PC-9 (cell line): Measurements from ENCODE around the gene OR6K3. TPM values are rescaled to one million over a fixed set of nuclear protein-coding genes. Genes with fewer than 3 reads are reported as not detected.

ENCODE experiments used
- BruUV-seq: library from RNA; stranded (reverse); fragments of 400-500 nt; replicated peaks from 2 replicates; lab custom pipeline; 2021; lab: Mats Ljungman, UMichigan
- CTCF ChIA-PET: fragments of 300-600 bp; sonication (Branson Sonifier 250); formaldehyde crosslinking; loops from one replicate; lab custom pipeline; 2022; ENCODE audit warnings: antibody characterized with exemption; lab: Charles Lee
- POLR2A ChIA-PET: fragments of 300-600 bp; sonication (Branson Sonifier 250); formaldehyde crosslinking; loops from one replicate; lab custom pipeline; 2022; ENCODE audit warnings: antibody characterized with exemption; ENCODE audit not compliant: unreplicated experiment; lab: Charles Lee
- DNase-seq, 2 experiments: peaks; one replicate each; pipeline versions ENCODE4 v3.0.0 to v3.0.0-alpha.2; 2015 to 2022; ENCODE audit warnings: mixed read lengths in 1 of 2
- H2AFZ ChIP-seq: fragments of 200-600 bp; sonication (generic); 2 replicates; pipeline ENCODE4 v1.8.1; 2017; ENCODE audit warnings: antibody characterized with exemption
- H3F3A ChIP-seq: fragments of 200-600 bp; sonication (generic); 2 replicates; pipeline ENCODE4 v1.8.1; 2017; ENCODE audit warnings: antibody characterized with exemption, mild to moderate bottlenecking, low read depth; ENCODE audit not compliant: insufficient read depth
- H3K27ac ChIP-seq: fragments of 200-600 bp; sonication (generic); 2 replicates; pipeline ENCODE4 v1.6.1; 2016; ENCODE audit warnings: mixed run types
- H3K27me3 ChIP-seq: fragments of 200-600 bp; sonication (generic); 2 replicates; pipeline ENCODE4 v1.6.1; 2016; ENCODE audit warnings: low read depth, mixed run types; ENCODE audit not compliant: insufficient read depth
- H3K36me3 ChIP-seq: fragments of 200-600 bp; sonication (generic); 2 replicates; pipeline ENCODE4 v1.6.1; 2016; ENCODE audit warnings: low read depth, mixed run types
- H3K4me1 ChIP-seq: fragments of 200-600 bp; sonication (generic); replicated peaks from 2 replicates; pipeline ENCODE4 v1.6.1; 2016; ENCODE audit warnings: mixed run types; ENCODE audit not compliant: insufficient read depth
- H3K4me2 ChIP-seq: fragments of 200-600 bp; sonication (generic); 2 replicates; pipeline ENCODE4 v1.6.1; 2017; ENCODE audit warnings: mixed run types
- H3K4me3 ChIP-seq: fragments of 200-600 bp; sonication (generic); 2 replicates; pipeline ENCODE4 v1.6.1; 2016; ENCODE audit warnings: mixed run types
- H3K79me2 ChIP-seq: fragments of 200-600 bp; sonication (generic); 2 replicates; pipeline ENCODE4 v1.6.1; 2017; ENCODE audit warnings: low read depth, mixed run types
- H3K9me2 ChIP-seq: fragments of 200-600 bp; sonication (generic); 2 replicates; pipeline ENCODE4 v1.8.1; 2017; ENCODE audit warnings: mild to moderate bottlenecking; ENCODE audit not compliant: insufficient read depth
- H3K9me3 ChIP-seq: fragments of 200-600 bp; sonication (generic); 2 replicates; pipeline ENCODE4 v1.8.1; 2016; ENCODE audit warnings: low read depth; ENCODE audit not compliant: insufficient read depth
- H4K20me1 ChIP-seq: fragments of 200-600 bp; sonication (generic); 2 replicates; pipeline ENCODE4 v1.8.1; 2017; ENCODE audit not compliant: insufficient read depth
- CTCF ChIP-seq: fragments of 200-600 bp; sonication (generic); conservative IDR thresholded peaks from 2 replicates; pipeline ENCODE4 v1.6.1; 2017; ENCODE audit warnings: mixed run types, antibody characterized with exemption, mild to moderate bottlenecking, moderate library complexity
- EZH2 ChIP-seq: fragments of 200-600 bp; sonication (generic); IDR thresholded peaks from 2 replicates; pipeline ENCODE4 v1.8.0; 2017; ENCODE audit warnings: antibody characterized with exemption, low read depth
- intact Hi-C: fragments of 100-400 bp; cut with micrococcal nuclease; formaldehyde crosslinking; loops from one replicate; pipeline ENCODE4 v1.10.0; 2022; ENCODE audit not compliant: unreplicated experiment
- total RNA-seq: library from RNA; stranded (reverse); gene quantifications from 2 replicates; pipeline ENCODE4 v1.2.3, GENCODE V29; 2021

The OR6K3 gene
- total RNA-seq, 1 experiment from 2014 or later = not detected

- CTCF ChIA-PET = no interaction called here
These were observed 856 bp downstream of the OR6K3 start for GRCh38 chr1:158719664-158720063.

DNA sequence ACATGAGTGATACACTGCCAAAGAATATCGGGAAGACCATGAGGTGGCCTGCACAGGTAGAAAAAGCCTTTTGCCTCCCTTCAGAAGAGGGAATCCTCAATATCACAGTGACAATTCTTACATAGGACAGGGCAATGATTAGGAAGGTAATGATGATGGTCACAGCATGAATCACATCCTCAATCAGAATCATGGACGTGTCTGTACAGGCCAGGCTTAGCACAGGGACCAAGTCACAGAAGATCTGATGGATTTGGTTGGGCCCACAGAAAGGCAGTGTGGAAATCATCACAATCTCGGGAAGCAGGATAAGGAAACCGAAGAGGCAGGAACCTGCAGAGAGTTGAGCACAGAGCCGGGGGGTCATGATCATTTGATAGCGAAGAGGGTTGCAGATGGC lies 3.2 kb downstream of the OR6K3 start:
- H3K36me3 ChIP-seq = no peaks in the 10 kb centered on the region
- TF ChIP-seq CTCF = no peak
- no peak for TF ChIP-seq EZH2
- intact Hi-C loops = no loop called here

More at GRCh38 chr1:158719664-158720063, 856 bp downstream of the OR6K3 start:
- H3K27me3 ChIP-seq = no peaks in the 10 kb centered on the region
- no peak overlapping the region for H3K4me3 ChIP-seq
- no peak for TF ChIP-seq EZH2
- TF ChIP-seq CTCF = no peak
- H3K9me3 ChIP-seq = no peaks in the 10 kb centered on the region
- no peak for DNase-seq
- H3F3A ChIP-seq = no peaks in the 10 kb centered on the region
- no peak overlapping the region for H2AFZ ChIP-seq
- H3K27ac ChIP-seq = no peak overlapping the region
- H3K9me2 ChIP-seq = no peaks in the 10 kb centered on the region
- H3K4me2 ChIP-seq = no peak overlapping the region
- BruUV-seq = no TSS peak
- no peaks in the 10 kb centered on the region for H3K36me3 ChIP-seq
- no peaks in the 10 kb centered on the region for H4K20me1 ChIP-seq
- no peaks in the 10 kb centered on the region for H3K79me2 ChIP-seq
- intact Hi-C loops = no loop called here
- H3K4me1 ChIP-seq = no peaks in the 10 kb centered on the region
- POLR2A ChIA-PET = no interaction called here

DNA sequence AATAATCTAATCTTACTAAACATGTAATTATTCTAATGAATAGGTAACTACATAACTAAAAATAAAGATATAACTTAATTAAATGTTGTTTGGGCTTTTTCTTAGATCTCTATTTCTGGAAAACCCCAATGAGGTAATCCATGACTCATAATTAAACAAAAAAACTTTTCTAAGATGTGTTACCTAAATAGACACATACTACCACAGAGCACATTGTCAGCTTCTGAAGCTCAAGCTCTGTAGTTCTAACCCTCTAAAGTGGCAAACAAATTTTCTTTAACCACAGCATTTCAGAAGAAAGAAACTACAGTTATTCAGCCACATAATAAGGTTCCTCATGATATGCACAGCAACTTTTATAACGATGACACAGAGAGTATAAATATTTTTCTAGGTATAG lies 4.2 kb downstream of the OR6K3 start:
- no peak overlapping the region for H3K4me2 ChIP-seq
- no peak for DNase-seq
- CTCF ChIA-PET = no interaction called here
- H3F3A ChIP-seq = no peaks in the 10 kb centered on the region
- POLR2A ChIA-PET = no interaction called here
- H3K9me2 ChIP-seq = no peaks in the 10 kb centered on the region
- H3K79me2 ChIP-seq = no peaks in the 10 kb centered on the region
- H3K36me3 ChIP-seq = no peaks in the 10 kb centered on the region
- intact Hi-C loops = no loop called here
- H3K4me1 ChIP-seq = no peaks in the 10 kb centered on the region
- BruUV-seq = no TSS peak
- no peaks in the 10 kb centered on the region for H3K27me3 ChIP-seq
- H3K27ac ChIP-seq = no peak overlapping the region
- H3K9me3 ChIP-seq = no peaks in the 10 kb centered on the region
- no peaks in the 10 kb centered on the region for H4K20me1 ChIP-seq
- no peak overlapping the region for H2AFZ ChIP-seq
- TF ChIP-seq CTCF (no peak), EZH2 (no peak)
- no peak overlapping the region for H3K4me3 ChIP-seq

More for the DNA sequence above, 3.2 kb downstream of the OR6K3 start:
- H3K27me3 ChIP-seq = no peaks in the 10 kb centered on the region
- no peaks in the 10 kb centered on the region for H3K4me1 ChIP-seq
- ChIA-PET CTCF (no interaction called here), POLR2A (no interaction called here)
- no peak overlapping the region for H2AFZ ChIP-seq
- no peaks in the 10 kb centered on the region for H3K9me3 ChIP-seq
- H3K4me2 ChIP-seq = no peak overlapping the region
- no TSS peak for BruUV-seq
- no peak overlapping the region for H3K4me3 ChIP-seq
- H3K79me2 ChIP-seq = no peaks in the 10 kb centered on the region
- no peaks in the 10 kb centered on the region for H3F3A ChIP-seq
- H4K20me1 ChIP-seq = no peaks in the 10 kb centered on the region
- no peak overlapping the region for H3K27ac ChIP-seq
- H3K9me2 ChIP-seq = no peaks in the 10 kb centered on the region
- no peak for DNase-seq
